DMS79 (cell line): Measurements from ENCODE around the gene NEURL1.

Experiments
- DNase-seq: peaks from one replicate; lab custom pipeline; 2025; lab: John Stamatoyannopoulos, UW

NEURL1 gene

GRCh38 chr10:103564776-103565520 lies 71.4 kb downstream of the NEURL1 start:
- DNase-seq = no peak

- DNase-seq = no peak
Observed at GRCh38 chr10:103566536-103566935, 73.0 kb downstream of the NEURL1 start.

GRCh38 chr10:103568505-103568904 lies 75.0 kb downstream of the NEURL1 start:
- no peak for DNase-seq

- DNase-seq = no peak
Observed at GRCh38 chr10:103569896-103570295, 76.4 kb downstream of the NEURL1 start.

- no peak for DNase-seq
Observed at GRCh38 chr10:103570844-103571655, 77.5 kb downstream of the NEURL1 start.

GRCh38 chr10:103571656-103571975 lies 78.1 kb downstream of the NEURL1 start:
- DNase-seq = no peak

GRCh38 chr10:103572347-103573204 lies 79.1 kb downstream of the NEURL1 start:
- DNase-seq = no peak

GRCh38 chr10:103573205-103573487 lies 79.6 kb downstream of the NEURL1 start:
- DNase-seq = no peak

- no peak for DNase-seq
Observed at GRCh38 chr10:103574097-103575061, 80.9 kb downstream of the NEURL1 start.

GRCh38 chr10:103575416-103576075 lies 82.0 kb downstream of the NEURL1 start:
- no peak for DNase-seq

- no peak for DNase-seq
Observed at GRCh38 chr10:103576076-103576471, 82.6 kb downstream of the NEURL1 start.

- DNase-seq = no peak
Observed at GRCh38 chr10:103576862-103577261, 83.4 kb downstream of the NEURL1 start.

GRCh38 chr10:103578782-103579382 lies 85.4 kb downstream of the NEURL1 start:
- DNase-seq = no peak

- DNase-seq = no peak
Observed at GRCh38 chr10:103580011-103580410, 86.5 kb downstream of the NEURL1 start.

GRCh38 chr10:103580430-103580829 lies 86.9 kb downstream of the NEURL1 start:
- no peak for DNase-seq

GRCh38 chr10:103581499-103581898 lies 88.0 kb downstream of the NEURL1 start:
- no peak for DNase-seq

GRCh38 chr10:103582331-103583123 lies 89.0 kb downstream of the NEURL1 start:
- no peak for DNase-seq

- DNase-seq = no peak
Observed at GRCh38 chr10:103583871-103584215, 90.3 kb downstream of the NEURL1 start.

- no peak for DNase-seq
Observed at GRCh38 chr10:103584216-103585010, 90.9 kb downstream of the NEURL1 start.
